ENCODE results near the gene KLRC3.
"Not testable (repeated sequence)": the region's sequence is repeated elsewhere in the genome, so short reads cannot be mapped to it uniquely, and the experiment has no call there.

The KLRC3 gene

DNA sequence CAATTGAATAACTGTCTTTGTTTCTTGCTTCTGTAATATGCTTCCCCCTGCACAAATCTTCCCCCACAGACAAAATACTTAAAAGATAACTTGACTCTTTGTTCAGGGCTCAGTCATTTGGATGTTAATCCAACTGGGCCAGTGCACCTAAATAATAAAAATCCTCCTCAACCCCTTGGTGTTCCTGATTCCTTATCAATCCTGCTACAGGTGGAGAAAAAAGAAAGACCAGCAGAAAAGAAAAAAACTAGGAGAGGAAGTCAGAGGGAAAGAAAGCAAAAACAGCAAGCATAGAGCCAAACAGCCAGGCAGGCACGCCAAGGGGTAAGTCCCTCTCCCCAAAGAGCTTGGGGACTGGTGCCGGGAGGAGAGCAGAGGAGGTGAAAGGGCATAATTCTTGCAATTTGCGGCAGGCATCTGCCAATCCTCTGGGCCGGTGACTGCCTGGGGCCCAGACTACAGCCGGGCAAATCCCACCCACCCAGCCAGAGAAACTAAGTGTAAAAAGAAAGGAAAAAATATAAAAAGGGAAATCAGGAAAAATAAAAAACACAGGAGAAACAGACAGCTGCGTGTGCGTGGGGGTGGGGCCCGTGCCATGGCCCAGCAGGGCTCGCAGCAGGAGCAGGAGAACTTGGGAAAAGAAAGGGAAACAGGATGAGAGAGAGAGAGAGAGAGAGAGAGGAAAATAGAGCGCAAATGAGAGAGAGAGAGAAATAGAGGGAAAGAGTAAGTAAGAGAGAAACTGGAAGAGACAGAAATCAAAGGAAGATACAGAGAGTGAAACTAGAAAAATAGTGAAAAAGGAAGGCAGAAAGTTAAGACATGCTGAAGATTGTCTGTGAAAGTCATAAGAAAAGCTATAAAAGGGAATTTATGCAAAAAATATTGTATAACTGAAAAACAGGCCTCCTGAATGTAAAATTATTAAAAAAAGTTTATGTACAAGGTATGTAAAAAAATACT is 51.9 kb downstream of the KLRC3 start:
- peak in 1 of 2 donors; percentile 33 for DNase-seq

DNA sequence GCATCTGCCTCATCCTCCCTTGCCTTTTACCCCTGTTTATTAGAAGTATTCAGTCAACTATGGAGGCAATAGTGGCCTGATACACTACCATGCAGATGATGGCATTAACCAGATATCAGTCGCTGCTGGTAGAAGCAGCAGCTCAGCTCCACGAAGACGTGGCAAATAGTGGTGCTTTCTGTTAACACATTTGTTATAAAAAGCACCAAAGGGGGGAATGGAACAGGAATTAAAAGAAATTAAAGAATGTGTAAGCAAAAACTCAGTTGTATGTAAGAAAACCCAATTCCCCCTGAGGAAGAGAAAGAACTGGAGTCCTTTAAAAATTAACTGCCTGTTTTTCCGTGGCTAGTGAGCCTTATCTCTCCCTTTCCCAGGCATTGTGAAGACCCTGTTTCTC is 52.7 kb downstream of the KLRC3 start:
- DNase-seq, result not testable (repeated sequence)

DNA sequence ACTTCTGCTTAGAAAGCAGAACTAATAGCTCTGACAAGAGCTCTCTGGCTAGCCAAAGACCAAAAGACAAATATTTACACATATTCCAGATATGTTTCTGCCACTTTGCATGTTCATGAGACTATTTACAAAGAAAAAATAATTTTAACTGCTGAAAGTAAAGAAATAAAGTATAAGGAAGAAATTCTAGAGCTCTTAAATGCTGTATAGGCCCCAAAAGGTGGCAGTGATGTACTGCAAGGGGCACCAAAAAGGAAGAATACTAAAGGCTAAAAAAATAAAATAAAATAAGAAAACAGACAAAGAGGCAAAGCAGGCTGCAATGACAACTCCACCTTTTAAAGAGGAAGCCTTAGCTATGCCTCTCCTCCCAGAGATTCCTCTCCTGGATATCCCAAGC is 53.5 kb downstream of the KLRC3 start:
- peak in 1 of 2 donors; percentile 52 for DNase-seq

DNA sequence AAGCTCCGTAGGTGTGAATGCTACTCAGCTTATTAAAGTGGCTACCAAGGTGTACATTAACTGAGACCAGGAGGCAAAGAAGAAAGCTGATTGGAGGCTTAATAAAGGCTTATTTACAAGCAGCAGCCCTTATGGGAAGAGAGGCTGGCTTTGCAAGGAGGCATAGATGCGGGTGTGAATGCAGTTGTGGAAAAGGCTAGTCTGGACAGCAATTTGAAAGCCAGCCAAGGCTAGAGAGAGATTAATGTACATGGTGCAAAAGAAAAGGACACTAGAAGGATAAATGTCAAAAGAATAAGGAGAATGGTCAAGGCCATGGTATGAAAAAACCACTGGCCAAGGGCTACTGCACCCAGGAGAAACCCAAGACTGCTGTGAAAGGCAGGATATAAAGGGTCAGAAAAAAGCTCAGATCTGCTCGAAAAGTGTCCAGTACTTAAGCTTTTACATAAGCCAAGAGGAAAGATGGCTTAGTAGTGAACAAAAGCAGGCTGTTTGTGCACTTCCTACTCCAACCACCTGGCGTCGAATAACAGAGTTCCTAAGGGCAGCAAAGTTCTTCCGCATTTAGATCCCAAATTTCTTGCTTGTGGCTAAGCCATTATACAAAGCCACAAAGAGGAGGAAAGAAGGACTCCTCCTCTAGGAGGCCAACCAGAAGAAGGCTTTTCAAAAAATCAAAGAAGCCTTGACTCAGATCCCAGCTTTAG is 54.5 kb downstream of the KLRC3 start:
- DNase-seq, result peak in 1 of 2 donors; percentile 69

DNA sequence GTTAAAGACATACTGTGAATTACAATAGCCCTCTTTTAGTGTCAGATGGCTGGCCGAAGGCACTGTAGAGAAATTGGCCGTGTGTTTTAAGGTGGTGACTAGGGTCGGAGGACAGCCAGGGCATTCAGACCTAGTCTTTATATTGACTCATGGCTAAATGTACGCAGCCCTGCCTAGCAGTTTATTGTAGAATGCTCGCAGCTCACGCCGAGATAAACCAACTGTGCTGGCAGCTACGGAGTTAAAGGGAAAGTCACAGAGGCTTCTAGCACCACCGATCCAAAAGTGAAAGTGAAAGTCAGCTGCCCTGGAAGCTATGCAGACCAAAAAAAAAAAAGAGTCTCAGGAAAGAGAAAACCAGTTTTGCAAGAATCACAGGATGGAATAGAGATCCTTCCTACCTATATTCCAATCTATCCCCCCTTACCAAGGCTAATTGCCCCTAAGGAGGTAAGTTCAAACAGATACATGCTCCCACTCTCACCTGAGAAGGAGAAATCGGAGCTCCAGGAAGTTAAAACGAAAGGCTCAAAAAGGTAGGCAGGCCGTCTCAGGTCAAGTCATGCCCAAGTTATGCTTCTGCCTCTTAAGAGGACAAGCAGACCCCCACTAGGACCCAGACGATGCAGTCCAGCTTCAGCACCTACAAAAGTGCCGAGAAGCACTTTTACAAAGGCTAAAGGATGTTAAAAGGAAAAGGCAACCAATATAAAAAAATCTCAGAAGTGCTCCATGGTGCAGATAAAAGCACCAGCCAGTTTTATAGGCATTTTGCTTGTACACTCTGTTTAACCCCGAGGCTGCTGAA is 55.4 kb downstream of the KLRC3 start:
- peak; percentile 64 to 82 for DNase-seq

DNA sequence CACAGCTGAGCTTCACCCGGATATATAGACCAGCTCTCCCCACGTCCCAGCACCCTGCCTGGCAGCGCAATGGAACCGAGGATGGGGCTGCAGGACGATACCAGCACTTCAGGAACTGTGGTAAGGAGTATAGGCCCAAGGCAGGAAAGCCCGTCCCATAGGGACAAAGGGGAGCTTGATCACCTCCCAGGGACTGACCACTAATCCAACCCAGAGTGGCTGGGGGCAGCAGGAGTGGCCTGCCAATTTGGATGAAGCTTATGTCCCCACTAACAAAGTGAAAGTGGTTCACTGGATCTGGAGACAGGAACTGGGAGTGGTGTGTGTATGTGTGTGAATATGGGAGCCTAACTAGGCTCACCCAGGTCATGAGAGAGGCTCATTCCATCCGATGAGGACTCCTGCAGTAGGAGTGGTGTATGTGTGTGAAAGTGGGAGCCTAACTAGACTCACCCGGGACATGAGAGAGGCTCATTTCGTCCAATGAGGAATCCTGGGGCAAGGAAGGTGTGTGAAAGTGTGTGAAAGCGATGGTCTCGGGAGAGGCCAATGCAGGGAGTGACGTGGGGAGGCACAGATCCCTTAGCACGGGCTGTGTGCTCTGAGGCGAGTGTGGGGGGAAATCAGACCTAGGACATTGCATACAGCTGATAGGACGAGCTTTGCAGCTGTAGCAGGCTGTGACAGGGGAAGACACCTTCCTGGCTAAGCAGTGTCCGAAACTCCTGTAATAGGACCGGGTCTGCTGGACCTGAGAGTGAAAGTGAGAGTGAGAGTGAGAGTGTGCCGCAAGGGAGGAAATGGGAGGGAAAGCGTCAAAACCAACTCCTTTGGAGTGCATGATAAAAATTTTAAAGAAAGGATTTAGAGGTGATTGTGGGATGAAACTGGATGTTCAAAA is 56.2 kb downstream of the KLRC3 start:
- peak; percentile 70 to 82 for DNase-seq

DNA sequence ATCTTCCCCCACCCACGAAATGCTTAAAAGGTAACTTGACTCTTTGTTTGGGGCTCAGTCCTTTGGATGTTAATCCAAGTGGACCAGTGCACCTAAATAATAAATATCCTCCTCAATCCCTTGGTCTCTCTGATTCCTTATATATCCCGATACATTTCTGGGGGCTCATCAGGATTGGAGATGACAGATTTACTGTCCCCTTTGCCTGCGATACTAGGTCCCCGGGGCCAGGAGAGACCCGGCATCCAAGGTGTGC is 56.8 kb downstream of the KLRC3 start:
- DNase-seq, result no peak

DNA sequence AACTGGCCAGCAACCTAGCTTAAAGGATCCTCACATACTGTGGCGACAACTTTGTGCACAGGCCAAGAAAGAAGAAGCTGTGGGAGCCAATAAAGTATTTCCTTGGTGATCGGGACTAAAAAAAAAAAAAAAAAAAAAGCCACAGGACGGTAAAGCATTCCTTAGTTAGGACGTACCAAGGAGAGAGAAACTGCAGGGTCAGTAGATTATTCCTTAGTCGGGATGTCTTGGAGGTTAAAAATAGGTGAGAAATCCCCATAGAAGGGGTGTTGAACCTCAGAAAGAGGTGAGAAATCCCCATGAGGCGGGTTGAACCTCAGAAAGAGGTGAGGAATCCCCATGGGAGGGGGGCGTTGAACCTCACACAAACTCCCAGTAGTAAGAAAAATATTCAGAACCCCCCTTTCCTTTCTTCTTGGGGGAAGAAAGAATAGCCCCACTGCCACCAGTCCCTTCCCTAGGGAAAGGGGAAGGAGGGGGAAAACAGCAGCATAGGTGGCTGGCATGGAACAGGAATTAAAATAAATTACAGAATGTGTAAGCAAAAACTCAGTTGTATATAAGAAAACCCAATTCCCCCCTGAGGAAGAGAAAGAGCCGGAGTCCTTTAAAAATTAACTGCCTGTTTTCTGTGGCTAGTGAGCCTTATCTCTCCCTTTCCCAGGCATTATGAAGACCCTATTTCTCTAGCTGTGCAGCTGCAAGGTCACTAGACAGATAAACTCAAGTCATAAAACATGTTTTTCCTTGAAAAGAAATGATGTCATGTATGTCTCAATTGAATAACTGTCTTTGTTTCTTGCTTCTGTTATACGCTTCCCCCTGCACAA is 57.4 kb downstream of the KLRC3 start:
- DNase-seq, result no peak

DNA sequence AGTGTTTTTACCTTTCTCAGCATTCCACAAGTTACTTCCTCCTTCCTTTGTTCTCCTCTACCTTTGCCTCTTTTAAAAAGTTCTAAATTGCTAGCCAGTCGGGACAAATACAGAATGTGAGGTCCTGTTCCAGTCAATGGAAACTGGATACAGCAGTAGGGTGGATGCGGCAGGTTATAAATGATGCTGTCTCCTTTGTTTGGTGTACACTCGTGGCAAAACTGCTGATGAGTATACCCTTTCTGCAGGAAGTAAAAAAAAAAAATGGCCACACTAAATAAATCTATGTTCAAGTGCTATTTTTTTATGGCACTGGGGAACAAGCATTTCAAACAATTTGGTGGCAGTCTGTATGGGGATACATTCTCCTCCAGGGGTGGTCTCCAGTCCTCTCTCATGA is 58.1 kb downstream of the KLRC3 start:
- DNase-seq, result no peak

All from hippocampal formation (tissue), 2 donors.